ENCODE measurements around the gene SRSF4. TPM values are rescaled to one million over a fixed set of nuclear protein-coding genes. Genes with fewer than 3 reads are reported as not detected.
A peak's percentile ranks its signal among the peaks of the same experiment; 100 is the strongest.

Gene SRSF4
- polyA plus RNA-seq, 1 of the 3 experiments (the other 2 are of a cell fraction) = 62.6 TPM

DNA sequence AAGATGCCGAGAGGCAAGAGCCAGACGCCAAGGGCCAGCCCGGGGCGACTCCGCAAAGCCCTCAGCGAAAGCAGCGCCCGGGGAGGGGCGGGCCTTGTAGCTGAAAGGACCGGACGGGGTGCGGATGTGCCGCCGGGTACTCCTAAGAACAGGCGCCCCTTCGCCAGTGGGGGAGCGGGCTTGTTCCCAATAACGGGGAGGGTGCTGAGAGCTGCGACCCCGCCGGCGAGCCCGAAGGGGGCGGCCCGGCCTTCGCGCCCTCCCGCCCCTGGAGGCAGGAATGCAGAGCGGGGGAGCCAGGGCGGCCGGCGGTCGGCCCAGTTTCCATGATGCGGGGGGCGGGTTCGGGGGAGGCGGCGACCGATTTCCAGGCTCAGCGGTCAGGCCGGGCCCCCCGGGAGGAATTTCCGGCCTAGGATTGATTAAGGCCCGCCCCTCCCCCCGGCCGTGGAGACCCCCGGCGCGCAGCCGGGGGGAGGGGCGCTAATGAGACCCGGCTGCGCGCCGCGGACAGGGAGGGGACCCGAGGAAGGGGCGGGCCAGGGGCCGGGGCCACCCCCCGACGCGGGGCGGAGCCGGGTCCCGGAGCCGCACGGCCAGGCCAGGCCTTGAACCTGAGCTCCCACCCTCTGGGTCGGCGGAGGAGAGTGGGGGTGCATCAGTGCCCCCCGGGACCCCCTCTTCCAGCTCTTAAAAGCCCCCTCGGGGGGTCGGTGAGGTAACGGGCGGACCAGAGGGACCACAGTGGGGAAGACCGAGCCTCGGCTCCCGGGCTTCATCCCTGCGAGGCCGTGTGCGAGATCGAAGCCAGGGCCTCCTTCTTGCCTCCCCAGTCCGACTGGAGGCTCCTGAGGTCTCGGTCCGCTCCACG is 57.1 kb downstream of the SRSF4 start:
- WGBS (ENCODE audit: low lambda C conversion rate) = 35% methylated on average over 29 of the region's 85 CpGs

GRCh38 chr1:29123887-29124365 is 57.8 kb downstream of the SRSF4 start, which contains the start of gene TMEM200B:
Gene TMEM200B (minus strand): TSS chr1:29123903. CDS start chr1:29121828, 2,075 bp downstream.
- Histone ChIP-seq H3F3A (replicated peaks; ENCODE audit: insufficient read depth) (peaks cover 2% of the 10 kb centered on the region), H3K36me3 (replicated peaks in 1 of 2; ENCODE audit: control insufficient read depth in 1 of 2, insufficient read depth in 2 of 2, low read length in 1 of 2) (no peaks in the 10 kb centered on the region), H4K20me1 (ENCODE audit: insufficient read depth) (no peaks in the 10 kb centered on the region), H3K4me1 (ENCODE audit: control insufficient read depth in 1 of 2, insufficient read depth in 2 of 2, low read depth in 1 of 2, low read length in 1 of 2) (peaks cover 0 to 9% of the 10 kb centered on the region in 2 experiments; a peak in 1 of 4 replicates), H3K4me3 (ENCODE audit: low read depth in 2 of 2, low read length in 1 of 2) (peak within 1 kb of the TSS; percentile 69 to 71), H2AFZ (ENCODE audit: low read depth) (peak within 1 kb of the TSS; percentile 85; the same call in 1 of the 2 replicates), H3K79me2 (ENCODE audit: insufficient read depth) (no peaks in the 10 kb centered on the region), H3K27me3 (ENCODE audit: insufficient read depth) (no peaks in the 10 kb centered on the region), H3K27ac (ENCODE audit: low read depth in 2 of 2, low read length in 1 of 2) (peak within 1 kb of the TSS; percentile 43 to 55; a peak in 3 of 4 replicates), H3K9me2 (no peaks in the 10 kb centered on the region), H3K4me2 (peak within 1 kb of the TSS; percentile 95), H3K9me3 (no peaks in the 10 kb centered on the region), H3K9ac (peak within 1 kb of the TSS; percentile 92)
- no peak for DNase-seq
- POLR2A ChIA-PET = interaction anchor here (1.1 to 2.1 kb wide), 2 partner anchors 58 to 240 kb away, joined by 3 to 11 read pairs; partner anchors contain the start of gene SRSF4
- TF ChIP-seq RCOR1 (IDR thresholded peaks at IDR 0.05; ENCODE audit: low read length) (no peak), RXRA (IDR thresholded peaks at IDR 0.05; ENCODE audit: borderline replicate concordance, low read depth) (no peak), MXI1 (IDR thresholded peaks at IDR 0.05; ENCODE audit: low read depth, low read length) (no peak), GABPA (IDR thresholded peaks at IDR 0.05; ENCODE audit: low read depth) (no peak), GATA2 (CRISPR knock-in tag; IDR thresholded peaks at IDR 0.05) (no peak), NRF1 (IDR thresholded peaks at IDR 0.05; ENCODE audit: low read depth, low read length) (no peak), RAD21 (IDR thresholded peaks at IDR 0.05; ENCODE audit: low read length) (no peak), YY1 (IDR thresholded peaks at IDR 0.05; ENCODE audit: low read depth) (no peak), CHD2 (IDR thresholded peaks at IDR 0.05; ENCODE audit: low read length, partially characterized antibody) (no peak)
- TF ChIP-seq, protein P1, sequence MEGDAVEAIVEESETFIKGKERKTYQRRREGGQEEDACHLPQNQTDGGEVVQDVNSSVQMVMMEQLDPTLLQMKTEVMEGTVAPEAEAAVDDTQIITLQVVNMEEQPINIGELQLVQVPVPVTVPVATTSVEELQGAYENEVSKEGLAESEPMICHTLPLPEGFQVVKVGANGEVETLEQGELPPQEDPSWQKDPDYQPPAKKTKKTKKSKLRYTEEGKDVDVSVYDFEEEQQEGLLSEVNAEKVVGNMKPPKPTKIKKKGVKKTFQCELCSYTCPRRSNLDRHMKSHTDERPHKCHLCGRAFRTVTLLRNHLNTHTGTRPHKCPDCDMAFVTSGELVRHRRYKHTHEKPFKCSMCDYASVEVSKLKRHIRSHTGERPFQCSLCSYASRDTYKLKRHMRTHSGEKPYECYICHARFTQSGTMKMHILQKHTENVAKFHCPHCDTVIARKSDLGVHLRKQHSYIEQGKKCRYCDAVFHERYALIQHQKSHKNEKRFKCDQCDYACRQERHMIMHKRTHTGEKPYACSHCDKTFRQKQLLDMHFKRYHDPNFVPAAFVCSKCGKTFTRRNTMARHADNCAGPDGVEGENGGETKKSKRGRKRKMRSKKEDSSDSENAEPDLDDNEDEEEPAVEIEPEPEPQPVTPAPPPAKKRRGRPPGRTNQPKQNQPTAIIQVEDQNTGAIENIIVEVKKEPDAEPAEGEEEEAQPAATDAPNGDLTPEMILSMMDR (IDR thresholded peaks at IDR 0.05) = no peak
- WGBS (ENCODE audit: low lambda C conversion rate) = 8% methylated on average over 24 of the region's 46 CpGs
- CTCF ChIA-PET = interaction anchor here (0.7 to 3.3 kb wide), 13 partner anchors 12 to 247 kb away, joined by 3 to 15 read pairs (median 4); partner anchors contain the start of genes EPB41 and SRSF4

More for the DNA sequence above, 57.1 kb downstream of the SRSF4 start:
- Histone ChIP-seq H3K36me3 (replicated peaks in 1 of 2; ENCODE audit: control insufficient read depth in 1 of 2, insufficient read depth in 2 of 2, low read length in 1 of 2) (no peaks in the 10 kb centered on the region), H3K27ac (ENCODE audit: low read depth in 2 of 2, low read length in 1 of 2) (peak overlapping the region; percentile 43 to 55; a peak in 3 of 4 replicates), H3K79me2 (ENCODE audit: insufficient read depth) (no peaks in the 10 kb centered on the region), H3K27me3 (ENCODE audit: insufficient read depth) (no peaks in the 10 kb centered on the region), H3K9ac (peak overlapping the region; percentile 92), H3K9me3 (no peaks in the 10 kb centered on the region), H2AFZ (ENCODE audit: low read depth) (peak overlapping the region; percentile 85; the same call in 1 of the 2 replicates), H3K4me2 (peak overlapping the region; percentile 95), H4K20me1 (ENCODE audit: insufficient read depth) (no peaks in the 10 kb centered on the region), H3F3A (replicated peaks; ENCODE audit: insufficient read depth) (no peaks in the 10 kb centered on the region), H3K9me2 (no peaks in the 10 kb centered on the region), H3K4me3 (ENCODE audit: low read depth in 2 of 2, low read length in 1 of 2) (peak overlapping the region; percentile 69 to 71), H3K4me1 (ENCODE audit: control insufficient read depth in 1 of 2, insufficient read depth in 2 of 2, low read depth in 1 of 2, low read length in 1 of 2) (peaks cover 0 to 9% of the 10 kb centered on the region in 2 experiments; a peak in 1 of 4 replicates)
- ChIA-PET CTCF (interaction anchor here (0.8 to 3.3 kb wide), 10 partner anchors 12 to 248 kb away, joined by 3 to 15 read pairs (median 4); partner anchors contain the start of gene EPB41), POLR2A (interaction anchor here (1.1 to 2.1 kb wide), 2 partner anchors 57 to 240 kb away, joined by 3 to 11 read pairs; partner anchors contain the start of gene SRSF4)
- TF ChIP-seq, protein P1 (IDR thresholded peaks at IDR 0.05) = peak; percentile 71
- peak; percentile 31 for TF ChIP-seq CHD2 (IDR thresholded peaks at IDR 0.05; ENCODE audit: low read length, partially characterized antibody)
- TF ChIP-seq TEAD4 (IDR thresholded peaks at IDR 0.05; ENCODE audit: borderline replicate concordance, insufficient read depth) = peak; percentile 67; the same call in 1 of the 2 replicates
- TF ChIP-seq TAF1 (IDR thresholded peaks at IDR 0.05; ENCODE audit: borderline replicate concordance, low read depth, low read length) = no peak
- peak; percentile 96 for DNase-seq

Measured in SK-N-SH (cell line).